ENCODE measurements around the gene WASF2. TPM values are rescaled to one million over a fixed set of nuclear protein-coding genes. Genes with fewer than 3 reads are reported as not detected.
"Not testable (repeated sequence)": the region's sequence is repeated elsewhere in the genome, so short reads cannot be mapped to it uniquely, and the experiment has no call there.

WASF2 gene
- polyA plus RNA-seq, 1 donor from 2014 or later, result 2.5 TPM

GRCh38 chr1:27503844-27504587 is 14.0 kb upstream of the WASF2 start:
- Histone ChIP-seq H3K9me2 (ENCODE audit: insufficient read depth, low read length) (no peaks in the 10 kb centered on the region), H3K9me3 (ENCODE audit: low read length) (no peaks in the 10 kb centered on the region), H3K9ac (ENCODE audit: low read length) (no peak overlapping the region), H2AFZ (ENCODE audit: low read depth, low read length) (no peak overlapping the region), H3K4me3 (ENCODE audit: low read length) (no peak overlapping the region), H3K79me2 (replicated peaks; ENCODE audit: insufficient read depth, low read length) (no peaks in the 10 kb centered on the region), H3K27me3 (ENCODE audit: insufficient read depth, low read depth, low read length) (no peaks in the 10 kb centered on the region), H3K27ac (ENCODE audit: low read length) (no peak overlapping the region), H4K20me1 (ENCODE audit: insufficient read depth) (no peaks in the 10 kb centered on the region), H3F3A (ENCODE audit: insufficient read depth, low read length, poor library complexity, severe bottlenecking) (no peaks in the 10 kb centered on the region), H3K4me2 (ENCODE audit: low read length) (no peak overlapping the region), H3K36me3 (ENCODE audit: insufficient read depth, low read length) (no peaks in the 10 kb centered on the region)
- TF ChIP-seq POLR2AphosphoS5 (IDR thresholded peaks at IDR 0.05) (no peak), RAD21 (conservative IDR thresholded peaks at IDR 0.05) (no peak), SMC3 (conservative IDR thresholded peaks at IDR 0.05; ENCODE audit: poor library complexity) (no peak), EP300 (conservative IDR thresholded peaks at IDR 0.05; ENCODE audit: poor library complexity, severe bottlenecking) (no peak), REST (IDR thresholded peaks at IDR 0.05; ENCODE audit: borderline replicate concordance) (no peak), EZH2 (IDR thresholded peaks at IDR 0.05; ENCODE audit: borderline replicate concordance, insufficient read depth, low read length, poor library complexity, severe bottlenecking) (no peak), MXI1 (conservative IDR thresholded peaks at IDR 0.05; ENCODE audit: poor library complexity, severe bottlenecking) (no peak), CTCF (IDR thresholded peaks at IDR 0.05; ENCODE audit: poor library complexity, severe bottlenecking) (no peak), TAF1 (IDR thresholded peaks at IDR 0.05; ENCODE audit: low read depth) (no peak)

GRCh38 chr1:27503033-27503432 is 13.1 kb upstream of the WASF2 start:
- Histone ChIP-seq H3K79me2 (replicated peaks; ENCODE audit: insufficient read depth, low read length) (no peaks in the 10 kb centered on the region), H3K9me2 (ENCODE audit: insufficient read depth, low read length) (no peaks in the 10 kb centered on the region), H3F3A (ENCODE audit: insufficient read depth, low read length, poor library complexity, severe bottlenecking) (no peaks in the 10 kb centered on the region), H4K20me1 (ENCODE audit: insufficient read depth) (no peaks in the 10 kb centered on the region), H3K9me3 (ENCODE audit: low read length) (no peaks in the 10 kb centered on the region), H2AFZ (ENCODE audit: low read depth, low read length) (no peak overlapping the region), H3K4me2 (ENCODE audit: low read length) (no peak overlapping the region), H3K9ac (ENCODE audit: low read length) (no peak overlapping the region), H3K27me3 (ENCODE audit: insufficient read depth, low read depth, low read length) (no peaks in the 10 kb centered on the region), H3K27ac (ENCODE audit: low read length) (no peak overlapping the region), H3K4me3 (ENCODE audit: low read length) (no peak overlapping the region), H3K36me3 (ENCODE audit: insufficient read depth, low read length) (no peaks in the 10 kb centered on the region)
- TF ChIP-seq SMC3 (conservative IDR thresholded peaks at IDR 0.05; ENCODE audit: poor library complexity) (no peak), CTCF (IDR thresholded peaks at IDR 0.05; ENCODE audit: poor library complexity, severe bottlenecking) (no peak), EP300 (conservative IDR thresholded peaks at IDR 0.05; ENCODE audit: poor library complexity, severe bottlenecking) (no peak)

GRCh38 chr1:27501159-27501558 is 11.2 kb upstream of the WASF2 start:
- H3K9ac ChIP-seq (ENCODE audit: low read length); H4K20me1 ChIP-seq (ENCODE audit: insufficient read depth); H3K36me3 ChIP-seq (ENCODE audit: insufficient read depth, low read length); H3K9me2 ChIP-seq (ENCODE audit: insufficient read depth, low read length); H3K9me3 ChIP-seq (ENCODE audit: low read length); H3K4me2 ChIP-seq (ENCODE audit: low read length); H3K79me2 ChIP-seq (replicated peaks; ENCODE audit: insufficient read depth, low read length); H3F3A ChIP-seq (ENCODE audit: insufficient read depth, low read length, poor library complexity, severe bottlenecking); H3K27ac ChIP-seq (ENCODE audit: low read length); H3K4me3 ChIP-seq (ENCODE audit: low read length); H2AFZ ChIP-seq (ENCODE audit: low read depth, low read length); H3K27me3 ChIP-seq (ENCODE audit: insufficient read depth, low read depth, low read length): not testable (repeated sequence)
